Uterus (tissue), 4 donors: Measurements from ENCODE around the gene BZW1. TPM values are rescaled to one million over a fixed set of nuclear protein-coding genes. Genes with fewer than 3 reads are reported as not detected.

Source experiments
- DNase-seq, 2 donors: peaks; one replicate each; pipeline ENCODE4 v3.0.0-alpha.2; 2019 to 2020
- H3K27ac ChIP-seq, 2 donors: fragments of 200-600 bp; sonication (generic); 1 replicate in 1 of 2; 2 replicates in 1 of 2; pipeline ENCODE4 v1.5.1; 2016 to 2018
- H3K27me3 ChIP-seq, 2 donors: fragments of 200-600 bp; sonication (generic); one replicate each; pipeline ENCODE4 v1.5.1; 2018 to 2019; ENCODE audit warnings: control low read depth in 1 of 2
- H3K36me3 ChIP-seq, 2 donors: fragments of 200-600 bp; sonication (generic); one replicate each; pipeline ENCODE4 v1.5.1; 2019; ENCODE audit warnings: control low read depth in 1 of 2
- H3K4me1 ChIP-seq, 2 donors: fragments of 200-600 bp; sonication (generic); one replicate each; pipeline ENCODE4 v1.5.1; 2018 to 2019; ENCODE audit warnings: control low read depth in 1 of 2
- H3K4me3 ChIP-seq, 2 donors: fragments of 200-600 bp; sonication (generic); 1 replicate in 1 of 2; 2 replicates in 1 of 2; pipeline ENCODE4 v1.5.1; 2018 to 2019; ENCODE audit warnings: mild to moderate bottlenecking in 1 of 2
- H3K9me3 ChIP-seq, 2 donors: fragments of 200-600 bp; sonication (generic); one replicate each; pipeline ENCODE4 v1.5.1; 2019; ENCODE audit warnings: control low read depth in 1 of 2
- CTCF ChIP-seq, 4 experiments: fragments of 200-600 bp in 2 of 4; fragments of 450-650 bp in 2 of 4; sonication (generic) in 2 of 4; IDR thresholded peaks; one replicate each; pipeline ENCODE4 v1.5.1; 2016 to 2019; ENCODE audit warnings: antibody characterized with exemption in 4 of 4, mild to moderate bottlenecking in 2 of 4, moderate library complexity in 1 of 4
- POLR2A ChIP-seq, 2 donors: fragments of 450-650 bp; IDR thresholded peaks; one replicate each; pipeline ENCODE4 v1.6.1; 2016; ENCODE audit warnings: antibody characterized with exemption in 2 of 2, mild to moderate bottlenecking in 1 of 2, moderate library complexity in 1 of 2
- intact Hi-C: fragments of 100-400 bp; cut with DNase I; formaldehyde crosslinking; loops from one replicate; pipeline ENCODE4 v1.15.1; 2023; ENCODE audit warnings: low total_unique reads
- small RNA-seq: library from RNA; depleted of rRNA; stranded (forward); fragments of <200 nt; gene quantifications from one replicate; pipeline ENCODE3, GENCODE V24; 2016
- total RNA-seq, 4 donors: library from RNA; depleted of rRNA in 3 of 4; stranded (reverse); fragments of >200 nt in 3 of 4; gene quantifications; one replicate each; pipeline versions ENCODE4 v1.1.0 to v1.2.4, GENCODE V29; 2014 to 2023
- donor health status: DM: yes; HTN: yes; CAD: no.

BZW1 gene
- total RNA-seq, 4 donors from 2014 or later, result 39.2 to 322 (median 129) TPM

DNA sequence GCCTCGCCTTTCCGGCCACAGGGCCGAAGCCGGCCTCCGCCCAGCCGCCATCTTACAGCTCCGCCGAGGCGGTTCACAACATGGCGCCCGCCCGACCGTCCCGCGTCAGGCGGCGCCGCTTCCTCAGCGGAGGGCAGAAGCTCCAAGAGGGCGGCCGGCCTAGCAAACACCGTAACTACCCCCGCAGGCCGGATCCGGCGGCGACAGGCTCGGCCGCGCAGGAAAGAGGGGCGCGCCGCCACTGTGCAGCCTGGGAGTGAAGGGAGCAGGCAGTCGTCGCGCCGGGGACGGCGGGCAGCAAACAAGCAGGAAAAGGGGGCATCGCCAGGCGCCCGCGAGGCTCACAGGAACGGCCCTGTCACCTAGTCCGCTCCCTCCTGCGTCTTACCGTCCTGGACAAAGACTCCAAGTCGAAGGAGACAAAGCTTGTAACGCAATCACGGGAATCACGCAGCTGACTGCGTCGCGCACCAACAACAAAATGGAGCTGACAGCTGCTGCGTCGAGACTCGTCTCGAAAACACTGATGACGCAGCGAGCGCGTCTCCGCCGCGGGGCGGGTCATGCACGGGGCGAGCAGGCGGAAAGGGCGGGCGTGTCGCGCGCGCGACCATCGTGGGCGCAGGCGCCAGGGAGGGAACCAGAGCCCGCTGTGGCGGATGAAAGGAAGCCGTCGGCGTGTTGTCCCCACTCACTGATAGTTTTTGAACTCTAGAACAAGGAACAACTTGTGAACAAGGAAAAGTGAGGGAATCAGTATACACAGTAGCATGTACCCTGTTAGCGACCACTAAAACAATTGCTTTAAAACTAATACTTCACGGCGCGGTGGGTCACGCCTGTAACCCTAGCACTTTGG, 52.7 kb downstream of the BZW1 start, which contains the start of gene CLK1:
TSS of gene CLK1 (minus strand) at position 483 of the 859 bp plus-strand sequence. CDS start 2,796 bp downstream, outside the sequence.
- DNase-seq, result peak; percentile 96 to 97
- Histone ChIP-seq H3K4me1 (peaks cover 3% of the 10 kb centered on the region in 2 donors), H3K27ac (peak within 1 kb of the TSS; percentile 100), H3K36me3 (no peaks in the 10 kb centered on the region), H3K9me3 (no peaks in the 10 kb centered on the region), H3K4me3 (peak within 1 kb of the TSS; percentile 97 to 100), H3K27me3 (no peaks in the 10 kb centered on the region)
- TF ChIP-seq CTCF (IDR thresholded peaks at IDR 0.05), result no peak
- peak; percentile 100 for TF ChIP-seq POLR2A (IDR thresholded peaks at IDR 0.05)
- intact Hi-C loops, result no loop called here

DNA sequence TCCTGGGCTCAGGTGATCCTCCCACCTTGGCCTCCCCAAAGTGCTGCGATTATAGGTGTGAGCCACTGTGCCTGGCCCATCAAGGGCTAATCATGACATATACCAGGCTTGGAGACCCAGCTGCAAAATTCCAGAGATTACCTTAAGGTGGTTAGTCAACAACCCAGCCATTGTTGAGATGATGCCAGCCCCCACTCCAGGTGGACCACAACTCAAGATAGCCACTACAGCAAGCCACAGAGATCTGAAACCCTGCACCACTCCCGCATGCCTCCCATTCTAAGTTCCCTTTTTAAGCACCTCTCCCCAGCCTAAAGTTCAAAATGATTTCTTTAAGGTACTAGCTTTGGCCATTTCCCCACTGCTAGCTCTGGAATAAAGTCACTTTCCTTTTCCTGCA, 57.3 kb downstream of the BZW1 start:
- TF ChIP-seq POLR2A (IDR thresholded peaks at IDR 0.05) (no peak), CTCF (IDR thresholded peaks at IDR 0.05) (no peak)
- H3K4me1 ChIP-seq, result no peaks in the 10 kb centered on the region
- no peaks in the 10 kb centered on the region for H3K27me3 ChIP-seq
- no peaks in the 10 kb centered on the region for H3K9me3 ChIP-seq
- H3K36me3 ChIP-seq, result no peaks in the 10 kb centered on the region
- no peak overlapping the region for H3K27ac ChIP-seq
- intact Hi-C loops, result no loop called here
- no peak for DNase-seq
- no peak overlapping the region for H3K4me3 ChIP-seq

DNA sequence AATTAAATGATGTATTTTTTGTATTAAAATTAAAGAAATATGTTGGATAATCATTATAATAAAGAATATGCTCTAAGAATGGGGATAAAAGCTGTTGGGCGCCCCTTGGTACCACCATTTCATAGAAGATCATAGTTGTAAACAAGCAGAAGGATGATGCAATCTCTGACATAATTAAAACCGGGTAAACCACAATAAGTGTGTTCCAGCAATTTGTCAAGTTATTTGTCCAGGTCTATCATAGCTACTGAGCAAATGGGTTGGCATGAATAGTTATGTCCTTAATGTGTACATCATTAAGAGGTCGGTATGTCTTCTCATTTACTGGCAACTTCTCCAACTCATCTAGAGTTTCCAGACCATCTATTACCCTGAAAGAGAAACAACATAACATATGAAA, 59.4 kb downstream of the BZW1 start:
- Histone ChIP-seq H3K27ac (no peak overlapping the region), H3K4me3 (no peak overlapping the region), H3K4me1 (no peaks in the 10 kb centered on the region), H3K36me3 (no peaks in the 10 kb centered on the region), H3K27me3 (no peaks in the 10 kb centered on the region), H3K9me3 (no peaks in the 10 kb centered on the region)
- intact Hi-C loops, result no loop called here
- TF ChIP-seq POLR2A (IDR thresholded peaks at IDR 0.05), result no peak
- no peak for TF ChIP-seq CTCF (IDR thresholded peaks at IDR 0.05)
- no peak for DNase-seq

DNA sequence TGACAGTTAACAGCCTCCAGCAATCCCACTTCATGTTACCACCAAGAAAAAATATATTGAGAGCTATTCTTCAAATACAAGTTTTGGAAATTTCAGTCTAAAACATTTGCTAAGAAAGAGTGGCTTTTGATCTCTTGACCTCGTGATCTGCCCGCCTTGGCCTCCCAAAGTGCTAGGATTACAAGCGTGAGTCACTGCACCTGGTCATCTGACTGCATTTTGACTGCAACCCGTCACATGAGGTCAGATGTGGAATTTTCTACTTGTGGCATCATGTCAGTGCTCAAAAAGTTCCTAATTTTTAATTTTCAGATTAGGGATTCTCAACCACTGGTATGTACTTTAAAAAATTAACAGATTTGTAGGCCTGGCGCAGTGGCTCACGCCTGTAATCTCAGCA, 61.9 kb downstream of the BZW1 start:
- Histone ChIP-seq H3K4me3 (no peak overlapping the region), H3K27me3 (no peaks in the 10 kb centered on the region), H3K36me3 (no peaks in the 10 kb centered on the region), H3K9me3 (no peaks in the 10 kb centered on the region), H3K4me1 (no peaks in the 10 kb centered on the region), H3K27ac (no peak overlapping the region)
- no peak for DNase-seq
- intact Hi-C loops, result no loop called here
- TF ChIP-seq CTCF (IDR thresholded peaks at IDR 0.05) (no peak), POLR2A (IDR thresholded peaks at IDR 0.05) (no peak)

Small RNA genes within 50 kb of the gene (small RNA-seq; reads per million reads assigned to genes)
- not detected for gene RF00019
- not detected for gene RNA5SP115
- gene RNU1-133P, result not detected
- not detected for gene RNU6-31P

Other genes with a start within 250 kb of the BZW1 start
- 10 to 100 TPM; 13.8 to 52.6 (median 33.8) TPM for gene AOX1, start 225.9 kb upstream of the BZW1 start, total RNA-seq
- 100 to 1,000 TPM; 187 to 265 (median 234) TPM for gene CLK1, start 52.7 kb downstream of the BZW1 start, total RNA-seq
- 10 to 100 TPM in 3 of 4 donors, under 1 TPM in 1; 0.59 to 76.8 (median 27.5) TPM for gene PPIL3, start 77.2 kb downstream of the BZW1 start, total RNA-seq
- 10 to 100 TPM; 20.7 to 78.2 (median 45.2) TPM for gene NIF3L1, start 77.5 kb downstream of the BZW1 start, total RNA-seq
- 10 to 100 TPM in 3 of 4 donors, 1 to 10 TPM in 1; 3.5 to 53.3 (median 22.6) TPM for gene ORC2, start 151.8 kb downstream of the BZW1 start, total RNA-seq